Karpas-422 (cell line): ENCODE results near the gene MYO10. TPM values are rescaled to one million over a fixed set of nuclear protein-coding genes. Genes with fewer than 3 reads are reported as not detected.

Source experiments
- DNase-seq: peaks from one replicate; pipeline ENCODE4 v3.0.0-alpha.2; 2015
- H2AFZ ChIP-seq: fragments of 200-600 bp; sonication (generic); 2 replicates; pipeline ENCODE4 v1.6.1; 2014; ENCODE audit warnings: antibody characterized with exemption, low read length, mixed read lengths
- H3K27ac ChIP-seq: fragments of 200-600 bp; sonication (generic); 2 replicates; pipeline ENCODE4 v1.5.1; 2014; ENCODE audit warnings: mild to moderate bottlenecking, low read length, moderate library complexity
- H3K27me3 ChIP-seq: fragments of 200-600 bp; sonication (generic); 2 replicates; pipeline ENCODE4 v1.6.1; 2014; ENCODE audit warnings: low read length, mixed read lengths
- H3K36me3 ChIP-seq: fragments of 200-600 bp; sonication (generic); 2 replicates; pipeline ENCODE4 v1.6.1; 2014; ENCODE audit warnings: low read length, mixed read lengths; ENCODE audit not compliant: insufficient read depth
- H3K4me1 ChIP-seq: fragments of 200-600 bp; sonication (generic); 2 replicates; pipeline ENCODE4 v1.6.1; 2014; ENCODE audit warnings: mild to moderate bottlenecking, low read length, mixed read lengths
- H3K4me2 ChIP-seq: fragments of 200-600 bp; sonication (generic); 2 replicates; pipeline ENCODE4 v1.6.1; 2014; ENCODE audit warnings: low read length, low read depth, mild to moderate bottlenecking; ENCODE audit not compliant: poor library complexity, severe bottlenecking
- H3K4me3 ChIP-seq: fragments of 200-600 bp; sonication (generic); 2 replicates; pipeline ENCODE4 v1.5.1; 2014; ENCODE audit warnings: mild to moderate bottlenecking, antibody characterized with exemption, low read length, mixed read lengths
- H3K79me2 ChIP-seq: fragments of 200-600 bp; sonication (generic); 2 replicates; pipeline ENCODE4 v1.6.1; 2014; ENCODE audit warnings: mild to moderate bottlenecking, low read length, mixed read lengths
- H3K9ac ChIP-seq: fragments of 200-600 bp; sonication (generic); 2 replicates; pipeline ENCODE4 v1.6.0; 2014; ENCODE audit warnings: low read length
- H3K9me2 ChIP-seq: fragments of 200-600 bp; sonication (generic), shearing (Covaris generic); replicated peaks from 2 replicates; pipeline ENCODE4 v1.6.0; 2014; ENCODE audit warnings: mild to moderate bottlenecking, low read length, moderate library complexity; ENCODE audit not compliant: insufficient read depth
- H3K9me3 ChIP-seq: fragments of 300-700, 200-600 bp; sonication (generic); 2 replicates; pipeline ENCODE4 v1.6.1; 2014; ENCODE audit warnings: low read length, mixed read lengths
- H4K20me1 ChIP-seq: fragments of 200-600 bp; sonication (generic); 2 replicates; pipeline ENCODE4 v1.6.1; 2014; ENCODE audit warnings: mild to moderate bottlenecking, antibody characterized with exemption, low read length, low read depth; ENCODE audit not compliant: insufficient read depth
- total RNA-seq: library from RNA; depleted of rRNA; stranded (reverse); fragments of >200 nt; shearing (Covaris generic); gene quantifications from 2 replicates; pipeline ENCODE4 v1.2.3, GENCODE V29; 2014; ENCODE audit warnings: low replicate concordance

MYO10 gene
- total RNA-seq, 1 experiment from 2014 or later: not detected

GRCh38 chr5:16791904-16792597, 144.0 kb downstream of the MYO10 start:
- H3K79me2 ChIP-seq: no peaks in the 10 kb centered on the region
- no peaks in the 10 kb centered on the region for H3K36me3 ChIP-seq

GRCh38 chr5:16791036-16791705, 144.9 kb downstream of the MYO10 start:
- Histone ChIP-seq H3K36me3 (no peaks in the 10 kb centered on the region), H3K27ac (no peak overlapping the region), H4K20me1 (no peaks in the 10 kb centered on the region), H3K4me3 (no peak overlapping the region), H3K9ac (no peak overlapping the region), H3K4me1 (no peaks in the 10 kb centered on the region), H2AFZ (no peak overlapping the region), H3K9me3 (no peaks in the 10 kb centered on the region), H3K79me2 (no peaks in the 10 kb centered on the region), H3K27me3 (no peaks in the 10 kb centered on the region), H3K4me2 (no peak overlapping the region), H3K9me2 (no peaks in the 10 kb centered on the region)
- peak; percentile 79 for DNase-seq

More at GRCh38 chr5:16791904-16792597, 144.0 kb downstream of the MYO10 start:
- no peaks in the 10 kb centered on the region for H3K27me3 ChIP-seq
- no peak for DNase-seq
- no peak overlapping the region for H3K27ac ChIP-seq
- H3K9me2 ChIP-seq: no peaks in the 10 kb centered on the region
- H3K4me3 ChIP-seq: no peak overlapping the region
- no peaks in the 10 kb centered on the region for H3K4me1 ChIP-seq
- no peak overlapping the region for H3K9ac ChIP-seq
- H2AFZ ChIP-seq: no peak overlapping the region
- H4K20me1 ChIP-seq: no peaks in the 10 kb centered on the region
- H3K4me2 ChIP-seq: no peak overlapping the region
- H3K9me3 ChIP-seq: no peaks in the 10 kb centered on the region

- H3K9me3 ChIP-seq: no peaks in the 10 kb centered on the region
- no peaks in the 10 kb centered on the region for H3K36me3 ChIP-seq
- no peaks in the 10 kb centered on the region for H3K4me1 ChIP-seq
- H3K79me2 ChIP-seq: no peaks in the 10 kb centered on the region
- H3K9ac ChIP-seq: no peak overlapping the region
- no peaks in the 10 kb centered on the region for H3K9me2 ChIP-seq
- no peak for DNase-seq
- no peak overlapping the region for H2AFZ ChIP-seq
- H3K4me2 ChIP-seq: no peak overlapping the region
- no peaks in the 10 kb centered on the region for H4K20me1 ChIP-seq
- no peak overlapping the region for H3K27ac ChIP-seq
- no peak overlapping the region for H3K4me3 ChIP-seq
- no peaks in the 10 kb centered on the region for H3K27me3 ChIP-seq
Observed at GRCh38 chr5:16788957-16789356, 147.1 kb downstream of the MYO10 start.

GRCh38 chr5:16787278-16787677, 148.8 kb downstream of the MYO10 start:
- Histone ChIP-seq H3K27ac (no peak overlapping the region), H3K9ac (no peak overlapping the region), H4K20me1 (no peaks in the 10 kb centered on the region), H3K4me1 (no peaks in the 10 kb centered on the region), H3K4me2 (no peak overlapping the region), H3K4me3 (no peak overlapping the region), H3K9me3 (no peaks in the 10 kb centered on the region), H2AFZ (no peak overlapping the region), H3K36me3 (no peaks in the 10 kb centered on the region), H3K9me2 (no peaks in the 10 kb centered on the region), H3K27me3 (no peaks in the 10 kb centered on the region), H3K79me2 (no peaks in the 10 kb centered on the region)
- no peak for DNase-seq

GRCh38 chr5:16784843-16785791, 151.0 kb downstream of the MYO10 start:
- no peak overlapping the region for H3K4me3 ChIP-seq
- H3K27me3 ChIP-seq: no peaks in the 10 kb centered on the region
- H3K9me3 ChIP-seq: no peaks in the 10 kb centered on the region
- no peak overlapping the region for H3K9ac ChIP-seq
- no peak overlapping the region for H3K4me2 ChIP-seq
- no peak overlapping the region for H3K27ac ChIP-seq
- no peaks in the 10 kb centered on the region for H3K9me2 ChIP-seq
- DNase-seq: no peak
- no peaks in the 10 kb centered on the region for H3K79me2 ChIP-seq
- H3K36me3 ChIP-seq: no peaks in the 10 kb centered on the region
- no peaks in the 10 kb centered on the region for H4K20me1 ChIP-seq
- H2AFZ ChIP-seq: no peak overlapping the region
- no peaks in the 10 kb centered on the region for H3K4me1 ChIP-seq

- no peak overlapping the region for H3K9ac ChIP-seq
- DNase-seq: no peak
- H3K4me1 ChIP-seq: no peaks in the 10 kb centered on the region
- no peaks in the 10 kb centered on the region for H3K9me3 ChIP-seq
- no peak overlapping the region for H3K4me2 ChIP-seq
- H3K27me3 ChIP-seq: no peaks in the 10 kb centered on the region
- no peak overlapping the region for H2AFZ ChIP-seq
- H3K27ac ChIP-seq: no peak overlapping the region
- H3K4me3 ChIP-seq: no peak overlapping the region
- H4K20me1 ChIP-seq: no peaks in the 10 kb centered on the region
- H3K79me2 ChIP-seq: no peaks in the 10 kb centered on the region
- no peaks in the 10 kb centered on the region for H3K9me2 ChIP-seq
- no peaks in the 10 kb centered on the region for H3K36me3 ChIP-seq
Observed at GRCh38 chr5:16784088-16784487, 152.0 kb downstream of the MYO10 start.

GRCh38 chr5:16781828-16782626, 154.1 kb downstream of the MYO10 start:
- Histone ChIP-seq H3K36me3 (no peaks in the 10 kb centered on the region), H3K79me2 (no peaks in the 10 kb centered on the region), H3K27ac (no peak overlapping the region), H3K9me3 (no peaks in the 10 kb centered on the region), H2AFZ (no peak overlapping the region), H3K4me2 (no peak overlapping the region), H3K9me2 (no peaks in the 10 kb centered on the region), H3K27me3 (no peaks in the 10 kb centered on the region), H4K20me1 (no peaks in the 10 kb centered on the region), H3K4me3 (no peak overlapping the region), H3K4me1 (no peaks in the 10 kb centered on the region), H3K9ac (no peak overlapping the region)
- DNase-seq: no peak
